ENCODE measurements around the gene OGFRL1. TPM values are rescaled to one million over a fixed set of nuclear protein-coding genes. Genes with fewer than 3 reads are reported as not detected.

Gene OGFRL1
- total RNA-seq, 4 donors from 2014 or later: 46.1 to 78.5 (median 75.6) TPM

DNA sequence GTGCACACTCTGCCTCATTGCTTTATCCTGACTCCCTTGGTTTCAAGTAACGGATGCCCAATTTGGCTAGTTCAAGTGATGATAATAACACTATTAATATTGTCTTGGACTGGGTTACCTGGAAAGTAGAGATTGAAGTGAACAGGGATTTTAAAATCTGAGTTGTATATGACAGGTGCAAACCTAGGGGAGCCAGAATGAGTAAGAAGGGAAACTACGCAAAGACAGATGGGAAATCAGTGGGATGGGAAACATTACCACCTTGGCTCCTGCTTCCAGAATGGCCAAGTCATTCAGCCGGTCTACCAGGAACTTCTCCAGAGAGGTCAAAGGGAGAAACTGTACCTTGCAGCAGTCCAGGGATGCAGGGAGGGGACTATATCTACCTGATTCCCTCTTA is 41.9 kb downstream of the OGFRL1 start:
- no peak for DNase-seq (ENCODE audit: low spot score)
- no peak for ATAC-seq (ENCODE audit: low FRiP score)
- TF ChIP-seq, protein P1, sequence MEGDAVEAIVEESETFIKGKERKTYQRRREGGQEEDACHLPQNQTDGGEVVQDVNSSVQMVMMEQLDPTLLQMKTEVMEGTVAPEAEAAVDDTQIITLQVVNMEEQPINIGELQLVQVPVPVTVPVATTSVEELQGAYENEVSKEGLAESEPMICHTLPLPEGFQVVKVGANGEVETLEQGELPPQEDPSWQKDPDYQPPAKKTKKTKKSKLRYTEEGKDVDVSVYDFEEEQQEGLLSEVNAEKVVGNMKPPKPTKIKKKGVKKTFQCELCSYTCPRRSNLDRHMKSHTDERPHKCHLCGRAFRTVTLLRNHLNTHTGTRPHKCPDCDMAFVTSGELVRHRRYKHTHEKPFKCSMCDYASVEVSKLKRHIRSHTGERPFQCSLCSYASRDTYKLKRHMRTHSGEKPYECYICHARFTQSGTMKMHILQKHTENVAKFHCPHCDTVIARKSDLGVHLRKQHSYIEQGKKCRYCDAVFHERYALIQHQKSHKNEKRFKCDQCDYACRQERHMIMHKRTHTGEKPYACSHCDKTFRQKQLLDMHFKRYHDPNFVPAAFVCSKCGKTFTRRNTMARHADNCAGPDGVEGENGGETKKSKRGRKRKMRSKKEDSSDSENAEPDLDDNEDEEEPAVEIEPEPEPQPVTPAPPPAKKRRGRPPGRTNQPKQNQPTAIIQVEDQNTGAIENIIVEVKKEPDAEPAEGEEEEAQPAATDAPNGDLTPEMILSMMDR (IDR thresholded peaks at IDR 0.05): no peak

DNA sequence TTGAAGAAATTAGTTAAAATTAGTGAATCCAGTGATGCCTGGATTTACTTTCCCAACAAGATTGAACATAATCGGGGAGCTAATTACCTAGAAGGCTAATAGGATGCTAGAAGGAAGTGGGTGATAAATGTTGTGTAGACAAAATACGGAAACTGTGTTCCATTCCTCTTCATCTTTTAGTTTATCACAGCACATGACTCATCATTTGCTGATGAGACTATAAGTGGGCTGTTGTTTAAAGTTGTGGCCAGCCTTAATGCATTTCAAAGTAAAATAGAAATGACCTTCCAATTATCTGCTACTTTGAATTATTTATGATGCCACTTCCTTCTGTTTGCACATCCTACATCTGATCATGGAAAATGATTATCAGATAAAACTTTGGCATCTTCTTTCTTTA is 43.4 kb downstream of the OGFRL1 start:
- DNase-seq (ENCODE audit: low spot score): no peak
- no peak for ATAC-seq (ENCODE audit: low FRiP score)

DNA sequence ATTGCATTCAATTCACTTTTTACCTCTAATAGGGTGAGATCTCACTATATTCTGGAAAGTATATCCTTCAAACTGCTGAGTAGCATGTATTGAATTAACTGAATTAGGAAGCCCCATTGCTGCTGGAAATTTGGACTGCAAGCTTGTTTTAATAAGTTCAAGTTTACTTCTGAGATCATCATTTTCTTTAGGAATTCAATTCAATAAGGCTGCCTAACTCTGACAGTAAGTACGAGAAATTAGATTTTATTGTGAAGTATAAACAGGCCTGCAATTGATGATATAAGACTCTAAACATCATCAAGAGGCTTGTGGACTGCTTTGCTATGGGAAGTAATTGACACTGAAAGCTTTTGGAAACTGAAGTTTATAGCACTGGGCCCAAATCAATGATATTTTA is 44.4 kb downstream of the OGFRL1 start:
- TF ChIP-seq, protein P1 (IDR thresholded peaks at IDR 0.05): no peak
- ATAC-seq (ENCODE audit: low FRiP score) (no peak), DNase-seq (ENCODE audit: low spot score) (no peak)

More for the DNA sequence above, 43.4 kb downstream of the OGFRL1 start:
- TF ChIP-seq, protein P1 (IDR thresholded peaks at IDR 0.05): no peak

DNA sequence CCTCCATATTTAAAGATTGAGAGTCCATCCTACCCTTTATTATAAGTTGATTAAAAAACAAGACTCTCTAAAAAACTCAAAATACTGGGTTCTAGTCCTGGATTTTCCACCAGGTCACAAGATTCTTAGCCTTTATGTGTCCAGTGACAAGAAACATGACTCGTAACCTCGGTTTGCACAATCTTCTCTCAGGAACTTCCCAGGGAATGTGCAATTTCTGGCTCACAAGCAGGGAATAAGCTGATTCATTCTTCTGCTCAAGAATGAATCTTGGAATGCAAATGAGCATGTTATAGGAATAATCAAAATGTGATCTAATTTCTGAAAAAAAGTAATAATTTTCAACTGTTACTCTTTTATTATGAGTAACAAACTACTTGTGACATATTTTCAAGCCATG is 45.1 kb downstream of the OGFRL1 start:
- no peak for DNase-seq (ENCODE audit: low spot score)
- TF ChIP-seq, protein P1 (IDR thresholded peaks at IDR 0.05): no peak
- peak; percentile 75 for ATAC-seq (ENCODE audit: low FRiP score)

DNA sequence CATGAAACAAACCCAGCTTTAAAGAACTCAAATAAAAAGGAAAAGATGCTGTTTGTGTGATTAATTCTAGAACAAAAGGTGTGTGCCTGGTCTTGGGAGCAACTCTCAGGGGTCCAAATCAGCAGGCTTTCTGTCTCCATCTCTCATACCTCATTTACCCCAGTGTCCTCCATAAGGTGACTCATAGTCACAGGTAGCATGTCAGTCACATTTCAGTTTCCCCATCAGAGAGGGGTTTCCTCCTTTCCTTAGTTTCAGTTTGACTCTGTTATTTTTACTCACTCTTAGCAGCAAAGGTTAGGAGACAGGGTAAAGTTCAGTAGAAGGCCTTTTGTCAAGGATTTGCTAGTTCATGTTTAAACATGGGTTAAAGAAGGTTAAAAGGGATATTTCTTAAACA is 46.2 kb downstream of the OGFRL1 start:
- DNase-seq (ENCODE audit: low spot score) (no peak), ATAC-seq (ENCODE audit: low FRiP score) (no peak)
- TF ChIP-seq, protein P1 (IDR thresholded peaks at IDR 0.05): no peak

DNA sequence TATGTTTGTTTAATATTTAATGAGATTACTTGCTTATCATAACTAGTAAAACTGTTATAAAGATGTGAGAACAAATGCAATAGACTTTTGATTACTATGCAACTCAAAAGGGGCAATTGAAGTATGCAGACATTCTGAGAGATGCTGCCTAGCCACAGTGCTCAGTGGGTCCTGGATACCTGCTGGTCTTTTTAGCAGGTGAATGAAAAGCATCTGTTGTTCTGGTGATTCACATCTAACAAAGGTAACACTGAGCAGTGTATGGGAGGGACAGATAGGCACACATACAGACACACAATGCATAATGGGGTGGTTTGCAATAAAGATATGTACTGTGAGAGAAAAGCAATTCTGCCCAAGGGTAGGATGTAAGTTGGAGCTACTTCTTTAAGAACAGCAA is 46.9 kb downstream of the OGFRL1 start:
- TF ChIP-seq, protein P1 (IDR thresholded peaks at IDR 0.05): no peak
- DNase-seq (ENCODE audit: low spot score) (no peak), ATAC-seq (ENCODE audit: low FRiP score) (no peak)

DNA sequence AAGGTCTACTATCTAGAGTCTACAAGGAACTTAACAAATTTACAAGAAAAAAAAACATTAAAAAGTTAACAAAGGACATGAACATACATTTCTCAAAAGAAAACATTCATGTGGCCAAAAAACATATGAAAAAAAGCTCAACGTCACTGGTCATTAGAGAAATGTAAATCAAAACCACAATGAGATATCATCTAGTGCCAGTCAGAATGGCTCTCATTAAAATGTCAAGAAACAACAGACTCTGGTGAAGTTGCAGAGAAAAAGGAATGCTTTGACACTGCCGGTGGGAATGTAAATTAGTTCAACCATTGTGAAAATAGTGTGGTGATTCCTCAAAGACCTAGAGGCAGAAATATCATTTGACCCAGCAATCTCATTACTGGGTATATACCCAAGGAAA is 48.3 kb downstream of the OGFRL1 start:
- no peak for ATAC-seq (ENCODE audit: low FRiP score)
- TF ChIP-seq, protein P1 (IDR thresholded peaks at IDR 0.05): no peak
- DNase-seq (ENCODE audit: low spot score): no peak

Data from omental fat pad (tissue), 4 donors.